Measurements from ENCODE around the gene ATP6V1C2. TPM values are rescaled to one million over a fixed set of nuclear protein-coding genes. Genes with fewer than 3 reads are reported as not detected.

ATP6V1C2 gene
- polyA plus RNA-seq, 1 donor from 2014 or later: not detected

DNA sequence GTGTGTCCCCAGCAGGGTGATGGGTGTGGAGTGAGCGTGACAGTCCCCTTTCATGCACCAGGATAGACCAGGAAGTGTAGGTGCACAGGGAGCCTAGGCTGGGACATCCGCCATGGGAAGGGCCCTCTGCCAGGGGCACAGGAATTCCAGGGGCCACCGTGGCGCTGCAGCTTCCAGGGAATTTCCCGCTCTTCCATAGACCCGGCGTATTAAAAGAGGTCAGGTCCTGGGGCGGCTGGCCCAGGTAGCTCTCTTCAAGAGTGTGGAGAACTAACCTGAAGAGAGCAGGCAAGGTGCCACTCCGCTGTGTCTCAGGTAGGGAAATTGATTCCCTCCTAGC, 42.0 kb downstream of the ATP6V1C2 start:
- no peaks in the 10 kb centered on the region for H3K36me3 ChIP-seq (ENCODE audit: insufficient read depth, low read length)
- TF ChIP-seq, protein P1, sequence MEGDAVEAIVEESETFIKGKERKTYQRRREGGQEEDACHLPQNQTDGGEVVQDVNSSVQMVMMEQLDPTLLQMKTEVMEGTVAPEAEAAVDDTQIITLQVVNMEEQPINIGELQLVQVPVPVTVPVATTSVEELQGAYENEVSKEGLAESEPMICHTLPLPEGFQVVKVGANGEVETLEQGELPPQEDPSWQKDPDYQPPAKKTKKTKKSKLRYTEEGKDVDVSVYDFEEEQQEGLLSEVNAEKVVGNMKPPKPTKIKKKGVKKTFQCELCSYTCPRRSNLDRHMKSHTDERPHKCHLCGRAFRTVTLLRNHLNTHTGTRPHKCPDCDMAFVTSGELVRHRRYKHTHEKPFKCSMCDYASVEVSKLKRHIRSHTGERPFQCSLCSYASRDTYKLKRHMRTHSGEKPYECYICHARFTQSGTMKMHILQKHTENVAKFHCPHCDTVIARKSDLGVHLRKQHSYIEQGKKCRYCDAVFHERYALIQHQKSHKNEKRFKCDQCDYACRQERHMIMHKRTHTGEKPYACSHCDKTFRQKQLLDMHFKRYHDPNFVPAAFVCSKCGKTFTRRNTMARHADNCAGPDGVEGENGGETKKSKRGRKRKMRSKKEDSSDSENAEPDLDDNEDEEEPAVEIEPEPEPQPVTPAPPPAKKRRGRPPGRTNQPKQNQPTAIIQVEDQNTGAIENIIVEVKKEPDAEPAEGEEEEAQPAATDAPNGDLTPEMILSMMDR (IDR thresholded peaks at IDR 0.05; ENCODE audit: poor library complexity, severe bottlenecking): no peak
- no peak overlapping the region for H3K4me2 ChIP-seq (ENCODE audit: low read length)
- H3K27me3 ChIP-seq (ENCODE audit: insufficient read depth, low read depth, low read length): no peaks in the 10 kb centered on the region
- H3K4me3 ChIP-seq (ENCODE audit: low read length): no peak overlapping the region
- no peaks in the 10 kb centered on the region for H4K20me1 ChIP-seq (ENCODE audit: insufficient read depth)
- H3K9me2 ChIP-seq (ENCODE audit: insufficient read depth, low read length): no peaks in the 10 kb centered on the region
- H3K9ac ChIP-seq (ENCODE audit: low read length): no peak overlapping the region
- no peak overlapping the region for H3K27ac ChIP-seq (ENCODE audit: low read length)
- H3F3A ChIP-seq (ENCODE audit: insufficient read depth, low read length, poor library complexity, severe bottlenecking): no peaks in the 10 kb centered on the region
- H2AFZ ChIP-seq (ENCODE audit: low read depth, low read length): no peak overlapping the region
- H3K79me2 ChIP-seq (replicated peaks; ENCODE audit: insufficient read depth, low read length): no peaks in the 10 kb centered on the region
- no peaks in the 10 kb centered on the region for H3K9me3 ChIP-seq (ENCODE audit: low read length)

DNA sequence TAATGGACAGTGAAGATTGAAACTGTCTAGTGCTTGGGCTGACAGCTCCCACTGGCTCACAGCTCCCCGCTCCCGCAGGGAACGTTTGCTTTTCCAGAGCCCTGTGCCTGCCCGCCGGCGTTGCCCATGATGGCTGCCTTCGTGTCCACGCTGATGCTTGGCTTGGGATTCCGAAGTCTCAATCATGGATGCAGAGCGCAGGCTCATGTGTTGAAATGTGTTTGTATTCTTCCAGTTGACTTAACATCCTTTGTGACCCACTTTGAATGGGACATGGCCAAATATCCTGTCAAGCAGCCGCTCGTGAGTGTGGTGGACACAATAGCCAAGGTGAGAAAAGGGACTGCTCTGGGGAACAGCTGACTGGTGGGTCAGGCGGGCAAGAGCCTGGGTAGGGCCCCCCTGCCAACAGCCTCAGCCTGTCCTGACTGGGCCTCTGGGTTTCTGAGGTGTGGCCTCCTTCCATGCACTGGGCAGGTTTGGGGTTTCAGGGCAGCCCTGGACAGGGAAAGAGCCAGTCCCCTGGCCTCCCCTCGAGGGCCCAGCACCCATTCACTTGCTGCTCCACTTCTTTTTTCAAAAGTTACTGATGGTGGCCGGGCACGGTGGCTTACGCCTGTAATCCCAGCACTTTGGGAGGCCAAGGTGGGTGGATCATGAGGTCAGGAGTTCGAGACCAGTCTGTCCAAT, 42.8 kb downstream of the ATP6V1C2 start:
- no peak overlapping the region for H3K4me3 ChIP-seq (ENCODE audit: low read length)
- TF ChIP-seq, protein P2, sequence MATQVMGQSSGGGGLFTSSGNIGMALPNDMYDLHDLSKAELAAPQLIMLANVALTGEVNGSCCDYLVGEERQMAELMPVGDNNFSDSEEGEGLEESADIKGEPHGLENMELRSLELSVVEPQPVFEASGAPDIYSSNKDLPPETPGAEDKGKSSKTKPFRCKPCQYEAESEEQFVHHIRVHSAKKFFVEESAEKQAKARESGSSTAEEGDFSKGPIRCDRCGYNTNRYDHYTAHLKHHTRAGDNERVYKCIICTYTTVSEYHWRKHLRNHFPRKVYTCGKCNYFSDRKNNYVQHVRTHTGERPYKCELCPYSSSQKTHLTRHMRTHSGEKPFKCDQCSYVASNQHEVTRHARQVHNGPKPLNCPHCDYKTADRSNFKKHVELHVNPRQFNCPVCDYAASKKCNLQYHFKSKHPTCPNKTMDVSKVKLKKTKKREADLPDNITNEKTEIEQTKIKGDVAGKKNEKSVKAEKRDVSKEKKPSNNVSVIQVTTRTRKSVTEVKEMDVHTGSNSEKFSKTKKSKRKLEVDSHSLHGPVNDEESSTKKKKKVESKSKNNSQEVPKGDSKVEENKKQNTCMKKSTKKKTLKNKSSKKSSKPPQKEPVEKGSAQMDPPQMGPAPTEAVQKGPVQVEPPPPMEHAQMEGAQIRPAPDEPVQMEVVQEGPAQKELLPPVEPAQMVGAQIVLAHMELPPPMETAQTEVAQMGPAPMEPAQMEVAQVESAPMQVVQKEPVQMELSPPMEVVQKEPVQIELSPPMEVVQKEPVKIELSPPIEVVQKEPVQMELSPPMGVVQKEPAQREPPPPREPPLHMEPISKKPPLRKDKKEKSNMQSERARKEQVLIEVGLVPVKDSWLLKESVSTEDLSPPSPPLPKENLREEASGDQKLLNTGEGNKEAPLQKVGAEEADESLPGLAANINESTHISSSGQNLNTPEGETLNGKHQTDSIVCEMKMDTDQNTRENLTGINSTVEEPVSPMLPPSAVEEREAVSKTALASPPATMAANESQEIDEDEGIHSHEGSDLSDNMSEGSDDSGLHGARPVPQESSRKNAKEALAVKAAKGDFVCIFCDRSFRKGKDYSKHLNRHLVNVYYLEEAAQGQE (IDR thresholded peaks at IDR 0.05; ENCODE audit: borderline replicate concordance): no peak
- no peak for TF ChIP-seq SMC3 (conservative IDR thresholded peaks at IDR 0.05; ENCODE audit: poor library complexity)
- TF ChIP-seq EZH2 (IDR thresholded peaks at IDR 0.05; ENCODE audit: borderline replicate concordance, insufficient read depth, low read length, poor library complexity, severe bottlenecking): no peak
- TF ChIP-seq RAD21 (conservative IDR thresholded peaks at IDR 0.05): no peak
- TF ChIP-seq POLR2AphosphoS5 (IDR thresholded peaks at IDR 0.05): no peak
- TF ChIP-seq TAF1 (IDR thresholded peaks at IDR 0.05; ENCODE audit: low read depth): no peak
- no peak for TF ChIP-seq EP300 (conservative IDR thresholded peaks at IDR 0.05; ENCODE audit: poor library complexity, severe bottlenecking)
- TF ChIP-seq, protein P1 (IDR thresholded peaks at IDR 0.05; ENCODE audit: poor library complexity, severe bottlenecking): no peak
- TF ChIP-seq MXI1 (conservative IDR thresholded peaks at IDR 0.05; ENCODE audit: poor library complexity, severe bottlenecking): no peak
- no peak overlapping the region for H3K27ac ChIP-seq (ENCODE audit: low read length)
- no peaks in the 10 kb centered on the region for H3K9me3 ChIP-seq (ENCODE audit: low read length)
- no peaks in the 10 kb centered on the region for H3K79me2 ChIP-seq (replicated peaks; ENCODE audit: insufficient read depth, low read length)
- H3K9ac ChIP-seq (ENCODE audit: low read length): no peak overlapping the region
- no peaks in the 10 kb centered on the region for H3K36me3 ChIP-seq (ENCODE audit: insufficient read depth, low read length)
- H4K20me1 ChIP-seq (ENCODE audit: insufficient read depth): no peaks in the 10 kb centered on the region
- no peaks in the 10 kb centered on the region for H3F3A ChIP-seq (ENCODE audit: insufficient read depth, low read length, poor library complexity, severe bottlenecking)
- H3K4me2 ChIP-seq (ENCODE audit: low read length): no peak overlapping the region
- H3K9me2 ChIP-seq (ENCODE audit: insufficient read depth, low read length): no peaks in the 10 kb centered on the region
- no peak overlapping the region for H2AFZ ChIP-seq (ENCODE audit: low read depth, low read length)
- no peaks in the 10 kb centered on the region for H3K27me3 ChIP-seq (ENCODE audit: insufficient read depth, low read depth, low read length)

All from neural cell (in vitro differentiated cells).